NCI-H1694 (cell line): ENCODE measurements around the gene GSG1L.

ENCODE experiments used
- DNase-seq: peaks from one replicate; lab custom pipeline; 2025; lab: John Stamatoyannopoulos, UW

Gene GSG1L

GRCh38 chr16:28091656-28092055, 28.1 kb upstream of the GSG1L start:
- DNase-seq, result no peak

GRCh38 chr16:28090646-28091377, 27.3 kb upstream of the GSG1L start:
- no peak for DNase-seq

DNA sequence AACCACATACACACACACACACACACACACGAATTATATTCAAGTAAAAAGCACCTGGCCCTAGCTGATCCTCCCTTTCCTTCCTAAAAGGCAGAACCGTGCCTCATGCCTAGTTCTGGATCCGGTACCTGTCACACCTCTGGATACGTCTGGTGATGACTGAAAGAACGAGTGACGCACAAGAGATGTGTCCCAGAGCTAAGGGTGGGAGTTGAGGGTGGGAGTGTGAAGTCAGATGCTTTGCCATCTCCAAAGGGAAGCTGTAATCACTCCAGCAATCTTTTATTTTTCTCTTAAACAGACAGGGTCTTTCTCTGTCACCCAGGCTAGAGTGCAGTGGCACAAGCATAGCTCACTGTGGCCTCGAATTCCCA, 26.5 kb upstream of the GSG1L start:
- DNase-seq, result no peak

DNA sequence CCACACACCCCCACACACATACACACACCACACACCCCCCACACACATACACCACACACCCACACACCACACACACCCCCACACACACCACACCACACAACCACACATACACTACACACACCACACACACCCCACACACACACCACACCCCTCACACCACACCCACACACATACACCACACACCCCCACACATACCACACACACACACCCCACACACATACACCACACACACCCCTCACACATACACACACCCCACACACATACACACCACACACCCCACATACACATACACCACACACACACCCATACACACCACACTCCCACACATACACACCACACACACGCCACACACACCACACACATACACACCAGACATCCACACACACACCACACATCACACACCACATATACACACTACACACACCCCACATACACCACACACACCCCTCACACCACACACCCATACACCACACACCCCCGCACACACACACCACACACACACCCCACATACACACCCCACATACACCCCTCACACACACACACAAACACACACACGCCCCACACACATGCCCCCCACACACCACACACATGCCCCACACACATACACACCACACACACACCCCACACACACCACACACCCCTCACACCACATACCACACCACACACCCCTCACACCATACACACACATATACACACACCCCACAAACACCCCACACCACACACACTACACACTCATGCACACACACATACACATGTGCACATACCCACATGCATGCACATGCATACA, 25.9 kb upstream of the GSG1L start:
- DNase-seq, result no peak

DNA sequence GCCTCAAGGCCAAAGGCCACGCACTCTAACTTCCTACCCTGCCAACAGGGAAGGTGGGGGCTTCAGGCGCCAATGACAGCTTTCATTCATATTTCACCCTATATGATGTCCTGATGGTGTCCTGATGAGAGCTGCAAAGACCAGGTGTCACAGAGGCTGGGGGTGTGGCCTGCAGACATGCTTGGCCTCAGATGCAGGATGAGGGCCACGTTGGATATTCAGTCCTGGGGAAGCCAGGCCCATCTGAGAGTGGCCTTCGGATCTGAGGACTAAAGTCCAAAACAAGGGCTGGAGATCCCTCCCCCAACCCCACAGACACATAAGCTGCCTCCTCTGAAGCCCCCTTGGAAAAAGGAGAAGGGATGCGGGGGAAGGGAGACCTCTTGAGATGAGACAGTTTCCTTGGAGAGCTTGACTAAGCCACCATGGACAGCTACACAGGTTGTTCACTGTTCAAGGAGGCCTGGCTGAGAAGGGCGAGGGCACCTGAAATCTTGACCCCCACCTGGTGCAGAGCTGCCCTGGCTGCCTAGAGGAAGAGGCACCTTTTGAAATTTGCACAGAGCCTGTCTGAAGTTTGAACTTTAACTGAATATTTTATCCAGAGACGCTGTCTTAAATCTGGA, 24.3 kb upstream of the GSG1L start:
- no peak for DNase-seq

GRCh38 chr16:28087140-28087660, 23.7 kb upstream of the GSG1L start:
- no peak for DNase-seq

- DNase-seq, result no peak
These were observed 22.9 kb upstream of the GSG1L start for GRCh38 chr16:28086186-28087139.

GRCh38 chr16:28085389-28086171, 22.1 kb upstream of the GSG1L start:
- no peak for DNase-seq

DNA sequence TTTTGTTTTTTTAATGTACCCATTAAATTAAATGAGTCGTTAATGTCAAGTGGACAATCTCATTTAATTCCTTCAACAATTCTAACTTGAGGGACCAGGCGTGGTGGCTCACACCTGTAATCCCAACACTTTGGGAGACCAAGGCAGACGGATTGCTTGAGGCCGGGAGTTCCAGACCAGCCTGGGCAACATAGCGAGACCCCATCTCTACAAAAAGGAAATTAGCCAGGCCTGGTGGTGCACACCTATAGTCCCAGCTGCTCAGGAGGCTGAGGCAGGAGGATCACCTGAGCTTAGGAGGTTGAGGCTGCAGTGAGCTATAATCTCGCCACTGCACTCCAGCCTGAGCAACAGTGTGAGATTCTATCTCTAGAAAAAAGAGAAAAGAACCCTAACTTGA, 20.7 kb upstream of the GSG1L start:
- DNase-seq, result no peak

GRCh38 chr16:28082624-28083023, 19.1 kb upstream of the GSG1L start:
- no peak for DNase-seq

DNA sequence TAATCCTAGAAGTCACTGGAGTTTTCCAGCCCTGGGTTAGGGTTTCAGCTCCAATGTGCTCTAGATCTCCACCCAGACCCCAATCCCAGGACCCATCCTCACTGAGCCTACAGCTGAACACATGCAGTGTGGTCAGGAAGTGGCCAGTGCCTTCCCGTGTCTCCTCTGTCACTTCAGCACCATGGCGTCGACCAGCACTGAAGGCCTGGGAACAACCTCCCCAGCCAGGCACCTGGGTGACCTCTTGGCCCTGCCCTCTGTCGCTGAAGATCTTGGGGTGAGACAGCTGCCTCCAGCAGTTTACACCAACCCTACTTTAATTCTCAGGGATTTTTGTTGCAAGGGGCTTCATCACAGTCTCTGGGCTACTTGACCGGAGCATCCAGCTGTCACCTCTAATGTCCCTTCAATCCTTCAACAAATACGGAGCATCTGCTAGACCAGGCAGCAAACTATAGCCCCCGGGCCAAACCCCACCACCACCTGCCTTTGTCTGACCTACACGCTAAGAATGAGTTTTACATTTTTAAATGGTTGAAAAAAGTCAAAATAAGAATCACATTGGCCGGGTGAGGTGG, 18.0 kb upstream of the GSG1L start:
- DNase-seq, result no peak

DNA sequence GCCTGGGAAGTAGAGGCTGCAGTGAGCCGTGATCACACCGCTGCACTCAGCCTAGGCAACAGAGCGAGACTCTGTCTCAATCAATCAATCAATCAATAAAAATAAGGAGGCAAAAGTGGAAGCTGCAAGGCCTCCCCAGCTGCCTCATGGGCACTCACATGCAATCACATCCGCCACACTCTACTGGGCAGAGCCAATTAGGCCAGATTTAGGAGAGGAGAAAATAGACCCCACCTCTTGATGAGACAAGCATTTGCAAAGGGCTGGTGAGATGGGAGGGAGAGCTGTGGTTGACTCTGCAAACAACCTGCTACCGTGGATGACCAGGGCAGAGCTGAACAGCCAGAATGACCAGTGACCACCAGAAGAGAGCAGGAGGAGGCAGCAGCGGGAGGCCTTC, 14.7 kb upstream of the GSG1L start:
- no peak for DNase-seq

- no peak for DNase-seq
These were observed 10.3 kb upstream of the GSG1L start for GRCh38 chr16:28073836-28074235.

DNA sequence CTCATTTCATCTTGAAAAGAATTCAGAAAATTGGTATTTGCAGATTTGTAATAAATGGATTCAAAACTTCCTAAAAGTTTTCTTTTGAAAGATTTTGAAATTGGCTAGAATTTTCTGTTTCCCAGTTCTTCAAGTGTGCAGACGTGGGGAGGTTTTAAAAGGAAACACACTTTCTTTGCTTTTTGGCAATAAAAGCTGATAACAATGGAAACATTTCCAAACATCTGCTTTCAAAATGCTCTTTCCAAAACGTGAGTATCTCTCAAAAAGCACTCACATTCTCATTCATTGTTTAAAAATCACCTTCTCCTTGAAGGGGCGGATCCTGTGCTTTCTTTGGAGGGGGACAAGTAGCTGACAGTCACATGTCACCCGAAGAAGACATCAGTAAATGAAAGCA, 8.6 kb upstream of the GSG1L start:
- no peak for DNase-seq

GRCh38 chr16:28069971-28070794, 6.7 kb upstream of the GSG1L start:
- DNase-seq, result no peak

- no peak for DNase-seq
These were observed 5.5 kb upstream of the GSG1L start for GRCh38 chr16:28068976-28069375.

- DNase-seq, result no peak
These were observed 4.3 kb upstream of the GSG1L start for GRCh38 chr16:28067604-28068379.

- no peak for DNase-seq
These were observed 1.3 kb upstream of the GSG1L start for GRCh38 chr16:28064706-28065249.

GRCh38 chr16:28064150-28064549, 636 bp upstream of the GSG1L start:
- DNase-seq, result no peak
